SU-DHL-6 (cell line): Measurements from ENCODE around the gene CPSF4L.

ENCODE experiments used
- EZH2phosphoT487 ChIP-seq: fragments of 200-600 bp; sonication (generic), shearing (Covaris generic); conservative IDR thresholded peaks from 2 replicates; pipeline ENCODE4 v1.6.1; 2018; ENCODE audit warnings: mild to moderate bottlenecking, antibody characterized with exemption, low read length, moderate library complexity, mixed read lengths
- TF ChIP-seq, protein P1 (sequence below): fragments of 200-600 bp; sonication (generic); IDR thresholded peaks from one replicate; pipeline ENCODE4 v1.5.1; 2017; ENCODE audit warnings: antibody characterized with exemption, mild to moderate bottlenecking, low read length, moderate library complexity; ENCODE audit not compliant: insufficient read depth, poor library complexity, severe bottlenecking

DNA sequence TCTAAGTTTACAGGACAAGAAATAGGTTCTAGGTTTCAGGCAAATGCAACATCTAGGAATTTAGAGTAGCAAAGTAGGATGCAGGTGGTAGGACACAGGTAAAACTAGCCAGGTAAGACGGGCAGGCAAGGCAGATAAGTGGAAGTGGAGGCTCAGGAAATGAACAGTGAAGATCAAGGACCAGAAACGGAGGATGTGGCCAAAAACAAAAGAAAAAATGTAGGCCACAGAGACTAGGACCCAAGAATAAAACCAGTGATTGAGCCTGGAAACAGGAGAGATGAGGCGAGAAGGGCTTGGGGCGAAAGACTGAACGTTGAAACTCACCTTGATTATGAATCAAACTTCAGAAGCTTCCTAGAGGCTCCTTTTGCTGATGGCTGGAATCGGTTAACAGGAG lies 24.0 kb downstream of the CPSF4L start:
- TF ChIP-seq, protein P1, sequence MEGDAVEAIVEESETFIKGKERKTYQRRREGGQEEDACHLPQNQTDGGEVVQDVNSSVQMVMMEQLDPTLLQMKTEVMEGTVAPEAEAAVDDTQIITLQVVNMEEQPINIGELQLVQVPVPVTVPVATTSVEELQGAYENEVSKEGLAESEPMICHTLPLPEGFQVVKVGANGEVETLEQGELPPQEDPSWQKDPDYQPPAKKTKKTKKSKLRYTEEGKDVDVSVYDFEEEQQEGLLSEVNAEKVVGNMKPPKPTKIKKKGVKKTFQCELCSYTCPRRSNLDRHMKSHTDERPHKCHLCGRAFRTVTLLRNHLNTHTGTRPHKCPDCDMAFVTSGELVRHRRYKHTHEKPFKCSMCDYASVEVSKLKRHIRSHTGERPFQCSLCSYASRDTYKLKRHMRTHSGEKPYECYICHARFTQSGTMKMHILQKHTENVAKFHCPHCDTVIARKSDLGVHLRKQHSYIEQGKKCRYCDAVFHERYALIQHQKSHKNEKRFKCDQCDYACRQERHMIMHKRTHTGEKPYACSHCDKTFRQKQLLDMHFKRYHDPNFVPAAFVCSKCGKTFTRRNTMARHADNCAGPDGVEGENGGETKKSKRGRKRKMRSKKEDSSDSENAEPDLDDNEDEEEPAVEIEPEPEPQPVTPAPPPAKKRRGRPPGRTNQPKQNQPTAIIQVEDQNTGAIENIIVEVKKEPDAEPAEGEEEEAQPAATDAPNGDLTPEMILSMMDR: no peak
- no peak for TF ChIP-seq EZH2phosphoT487
